NB4 (cell line): ENCODE measurements around the gene MYO7A.

Experiments
- CTCF ChIP-seq: IDR thresholded peaks from one replicate; pipeline ENCODE4 v1.5.1; 2012; ENCODE audit warnings: low read depth, low read length
- MYC ChIP-seq: IDR thresholded peaks from 2 replicates; pipeline ENCODE4 v1.6.1; 2011; ENCODE audit warnings: low read depth, low read length

- TF ChIP-seq CTCF (peak; percentile 98), MYC (no peak)
Observed at GRCh38 chr11:77127235-77127911, 673 bp upstream of the MYO7A start.
